H9 (cell line): ENCODE data around the gene SS18L1. TPM values are rescaled to one million over a fixed set of nuclear protein-coding genes. Genes with fewer than 3 reads are reported as not detected.

Experiments
- DNase-seq: peaks from one replicate; pipeline ENCODE4 v3.0.0-alpha.2; 2017
- H2AFZ ChIP-seq: one replicate; pipeline ENCODE4 v1.6.1; 2013; ENCODE audit warnings: mild to moderate bottlenecking, low read length, control low read depth, moderate library complexity
- H2AK5ac ChIP-seq: 2 replicates; pipeline ENCODE4 v1.6.1; 2013; ENCODE audit warnings: low read length, control low read depth, mixed read lengths; ENCODE audit not compliant: insufficient read length
- H2BK120ac ChIP-seq: one replicate; pipeline ENCODE4 v1.6.1; 2013; ENCODE audit warnings: low read depth, mild to moderate bottlenecking, low read length, control low read depth, inconsistent platforms; ENCODE audit not compliant: poor library complexity, severe bottlenecking
- H2BK12ac ChIP-seq: 2 replicates; pipeline ENCODE4 v1.6.1; 2013; ENCODE audit warnings: low read length, control low read depth, mixed read lengths, low read depth; ENCODE audit not compliant: insufficient read length
- H2BK15ac ChIP-seq: 2 replicates; pipeline ENCODE4 v1.6.1; 2013; ENCODE audit warnings: low read depth, low read length, control low read depth
- H2BK20ac ChIP-seq: one replicate; pipeline ENCODE4 v1.6.1; 2013; ENCODE audit warnings: low read depth, mild to moderate bottlenecking, low read length, control low read depth, inconsistent platforms; ENCODE audit not compliant: poor library complexity, severe bottlenecking
- H2BK5ac ChIP-seq: 2 replicates; pipeline ENCODE4 v1.6.1; 2013; ENCODE audit warnings: low read length, control low read depth, mixed read lengths; ENCODE audit not compliant: insufficient read length
- H3K14ac ChIP-seq: 2 replicates; pipeline ENCODE4 v1.6.1; 2013; ENCODE audit warnings: low read length, control low read depth; ENCODE audit not compliant: insufficient read depth
- H3K18ac ChIP-seq: 2 replicates; pipeline ENCODE4 v1.6.1; 2013; ENCODE audit warnings: low read depth, mild to moderate bottlenecking, mixed read lengths, low read length, control low read depth; ENCODE audit not compliant: insufficient read length
- H3K23ac ChIP-seq: 2 replicates; pipeline ENCODE4 v1.6.1; 2013; ENCODE audit warnings: low read length, control low read depth, mixed read lengths, low read depth; ENCODE audit not compliant: insufficient read length
- H3K23me2 ChIP-seq: 2 replicates; pipeline ENCODE4 v1.6.1; 2013; ENCODE audit warnings: low read depth, mild to moderate bottlenecking, mixed read lengths, low read length, control low read depth; ENCODE audit not compliant: insufficient read length, poor library complexity, severe bottlenecking
- H3K27ac ChIP-seq: 2 replicates; pipeline ENCODE4 v1.5.1; 2013; ENCODE audit warnings: low read length, control low read depth, mixed read lengths, low read depth; ENCODE audit not compliant: insufficient read length
- H3K27me3 ChIP-seq: 2 replicates; pipeline ENCODE4 v1.6.1; 2013; ENCODE audit warnings: low read length, control low read depth, inconsistent platforms; ENCODE audit not compliant: insufficient read depth
- H3K4ac ChIP-seq: 2 replicates; pipeline ENCODE4 v1.6.1; 2013; ENCODE audit warnings: low read depth, mild to moderate bottlenecking, control low read depth, inconsistent platforms, low read length, moderate library complexity
- H3K4me1 ChIP-seq: 2 replicates; pipeline ENCODE4 v1.6.1; 2013; ENCODE audit warnings: low read length, control low read depth, inconsistent platforms; ENCODE audit not compliant: insufficient read depth
- H3K4me2 ChIP-seq: 2 replicates; pipeline ENCODE4 v1.6.1; 2013; ENCODE audit warnings: low read length, control low read depth, mixed read lengths; ENCODE audit not compliant: insufficient read length, insufficient read depth
- H3K56ac ChIP-seq: 2 replicates; pipeline ENCODE4 v1.6.1; 2013; ENCODE audit warnings: low read depth, mild to moderate bottlenecking, mixed read lengths, low read length, control low read depth; ENCODE audit not compliant: insufficient read length
- H3K79me1 ChIP-seq: 2 replicates; pipeline ENCODE4 v1.6.1; 2013; ENCODE audit warnings: low read depth, mild to moderate bottlenecking, moderate library complexity, low read length, control low read depth, inconsistent platforms; ENCODE audit not compliant: insufficient read depth, poor library complexity, severe bottlenecking
- H3K79me2 ChIP-seq: 2 replicates; pipeline ENCODE4 v1.6.1; 2013; ENCODE audit warnings: low read length, control low read depth, inconsistent platforms; ENCODE audit not compliant: insufficient read depth
- H3K9ac ChIP-seq: 2 replicates; pipeline ENCODE4 v1.6.1; 2013; ENCODE audit warnings: low read length, control low read depth, mixed read lengths; ENCODE audit not compliant: insufficient read length; ENCODE audit errors: extremely low read depth
- H3K9me3 ChIP-seq: one replicate; pipeline ENCODE4 v1.6.1; 2013; ENCODE audit warnings: low read depth, low read length, inconsistent platforms; ENCODE audit not compliant: control insufficient read depth
- H3T11ph ChIP-seq: one replicate; pipeline ENCODE4 v1.6.1; 2013; ENCODE audit warnings: mild to moderate bottlenecking, low read length, control low read depth, inconsistent platforms
- H4K20me1 ChIP-seq: one replicate; pipeline ENCODE4 v1.6.1; 2013; ENCODE audit not compliant: control insufficient read depth, insufficient read length, insufficient read depth
- H4K5ac ChIP-seq: 2 replicates; pipeline ENCODE4 v1.6.1; 2013; ENCODE audit warnings: low read depth, mild to moderate bottlenecking, mixed read lengths, low read length, control low read depth; ENCODE audit not compliant: insufficient read length
- H4K8ac ChIP-seq: replicated peaks from 2 replicates; pipeline ENCODE4 v1.6.1; 2013; ENCODE audit warnings: low read length, control low read depth, mixed read lengths, low read depth; ENCODE audit not compliant: insufficient read length
- H4K91ac ChIP-seq: 2 replicates; pipeline ENCODE4 v1.6.1; 2013; ENCODE audit warnings: low read depth, mild to moderate bottlenecking, moderate library complexity, mixed read lengths, low read length, control low read depth; ENCODE audit not compliant: insufficient read length
- H3K27ac Mint-ChIP-seq, 3 experiments: 2 replicates in 2 of 3; 3 replicates in 1 of 3; pipeline ENCODE4 v1.8.0; 2020 to 2021; ENCODE audit warnings: mixed read lengths in 3 of 3, mild to moderate bottlenecking in 1 of 3, moderate library complexity in 1 of 3
- H3K27me3 Mint-ChIP-seq: 2 replicates; pipeline ENCODE4 v1.8.0; 2021; ENCODE audit warnings: low read depth, mild to moderate bottlenecking, moderate library complexity, mixed read lengths
- H3K36me3 Mint-ChIP-seq, 3 experiments: 2 replicates in 2 of 3; 3 replicates in 1 of 3; pipeline ENCODE4 v1.8.0; 2020 to 2021; ENCODE audit warnings: low read depth in 3 of 3, mixed read lengths in 3 of 3; ENCODE audit not compliant: insufficient read depth in 1 of 3
- H3K4me1 Mint-ChIP-seq, 2 experiments: 2 replicates each; pipeline ENCODE4 v1.8.0; 2020; ENCODE audit warnings: mixed read lengths in 2 of 2
- H3K4me3 Mint-ChIP-seq, 2 experiments: 2 replicates in 1 of 2; 3 replicates in 1 of 2; pipeline ENCODE4 v1.8.0; 2020 to 2021; ENCODE audit warnings: mild to moderate bottlenecking in 2 of 2, mixed read lengths in 2 of 2, moderate library complexity in 1 of 2
- H3K9me3 Mint-ChIP-seq, 2 experiments: 2 replicates in 1 of 2; 3 replicates in 1 of 2; pipeline ENCODE4 v1.8.0; 2020; ENCODE audit warnings: mild to moderate bottlenecking in 2 of 2, mixed read lengths in 2 of 2, moderate library complexity in 1 of 2
- WGBS: extraction: QIAGEN DNeasy Blood & Tissue Kit; methylation state at CpG from one replicate; pipeline ENCODE4 v1.1.7; 2013; ENCODE audit warnings: missing lambda C conversion rate, low lambda C conversion rate, mixed read lengths; ENCODE audit not compliant: insufficient read length; ENCODE audit errors: extremely low coverage; 5-methylcytosine and 5-hydroxymethylcytosine counted together
- total RNA-seq: library from RNA; stranded (reverse); gene quantifications from 2 replicates; pipeline ENCODE4 v1.2.1, GENCODE V29; 2021
- TF ChIP-seq, protein P1 (sequence below): fragments of 200-600 bp; sonication (generic); conservative IDR thresholded peaks from 3 replicates; pipeline ENCODE4 v1.8.0; 2021; ENCODE audit warnings: antibody characterized with exemption, mild to moderate bottlenecking

SS18L1 gene
- total RNA-seq, 1 experiment from 2014 or later = 22.2 TPM

DNA sequence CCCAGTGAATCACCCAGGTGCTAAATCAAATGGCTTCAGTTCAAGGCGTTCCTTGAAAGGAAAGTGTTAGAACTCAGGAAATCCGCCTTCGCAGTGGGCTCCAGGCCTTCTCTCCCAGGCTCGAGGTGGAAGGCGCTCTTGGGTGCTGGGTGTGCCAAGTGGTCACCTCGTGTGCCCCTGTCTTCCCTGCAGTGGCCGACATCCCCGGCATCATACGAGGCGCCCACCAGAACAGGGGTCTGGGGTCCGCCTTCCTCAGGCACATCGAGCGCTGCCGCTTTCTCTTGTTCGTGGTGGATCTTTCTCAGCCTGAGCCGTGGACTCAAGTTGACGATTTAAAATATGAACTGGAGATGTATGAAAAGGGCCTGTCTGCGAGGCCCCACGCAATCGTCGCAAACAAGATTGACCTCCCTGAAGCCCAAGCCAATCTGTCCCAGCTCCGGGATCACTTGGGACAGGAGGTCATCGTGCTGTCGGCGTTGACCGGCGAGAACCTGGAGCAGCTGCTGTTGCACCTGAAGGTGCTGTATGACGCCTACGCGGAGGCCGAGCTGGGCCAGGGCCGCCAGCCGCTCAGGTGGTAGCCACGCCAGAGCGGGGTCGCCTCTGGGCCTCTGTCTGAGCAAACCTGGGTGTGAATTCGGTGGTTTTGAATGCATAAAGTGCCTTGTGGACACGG is 57.1 kb downstream of the SS18L1 start:
- Histone ChIP-seq H4K8ac (no peak overlapping the region), H3K9me3 (no peaks in the 10 kb centered on the region), H3K79me1 (no peaks in the 10 kb centered on the region), H2BK12ac (no peak overlapping the region), H2BK20ac (no peak overlapping the region), H4K5ac (no peak overlapping the region), H2AFZ (no peak overlapping the region), H3K23me2 (no peaks in the 10 kb centered on the region), H3K9ac (no peak overlapping the region), H3K27ac (no peak overlapping the region), H2BK5ac (no peak overlapping the region), H2BK15ac (no peak overlapping the region), H3K4me1 (no peaks in the 10 kb centered on the region), H4K20me1 (no peaks in the 10 kb centered on the region), H3K4me2 (no peak overlapping the region), H2AK5ac (no peak overlapping the region), H3K79me2 (no peaks in the 10 kb centered on the region), H3K4ac (no peak overlapping the region), H3K56ac (no peak overlapping the region), H4K91ac (no peak overlapping the region), H3K18ac (no peak overlapping the region), H3T11ph (no peak overlapping the region), H3K14ac (no peak overlapping the region), H3K23ac (no peak overlapping the region), H3K27me3 (no peaks in the 10 kb centered on the region), H2BK120ac (no peak overlapping the region)
- no peaks in the 10 kb centered on the region for H3K27me3 Mint-ChIP-seq
- no peak for DNase-seq
- WGBS = no CpG with 5 or more reads among the region's 38 CpGs
- H3K36me3 Mint-ChIP-seq = peaks cover 23 to 52% (median 49%) of the 10 kb centered on the region in 3 experiments; a peak in 6 of 7 replicates
- TF ChIP-seq, protein P1, sequence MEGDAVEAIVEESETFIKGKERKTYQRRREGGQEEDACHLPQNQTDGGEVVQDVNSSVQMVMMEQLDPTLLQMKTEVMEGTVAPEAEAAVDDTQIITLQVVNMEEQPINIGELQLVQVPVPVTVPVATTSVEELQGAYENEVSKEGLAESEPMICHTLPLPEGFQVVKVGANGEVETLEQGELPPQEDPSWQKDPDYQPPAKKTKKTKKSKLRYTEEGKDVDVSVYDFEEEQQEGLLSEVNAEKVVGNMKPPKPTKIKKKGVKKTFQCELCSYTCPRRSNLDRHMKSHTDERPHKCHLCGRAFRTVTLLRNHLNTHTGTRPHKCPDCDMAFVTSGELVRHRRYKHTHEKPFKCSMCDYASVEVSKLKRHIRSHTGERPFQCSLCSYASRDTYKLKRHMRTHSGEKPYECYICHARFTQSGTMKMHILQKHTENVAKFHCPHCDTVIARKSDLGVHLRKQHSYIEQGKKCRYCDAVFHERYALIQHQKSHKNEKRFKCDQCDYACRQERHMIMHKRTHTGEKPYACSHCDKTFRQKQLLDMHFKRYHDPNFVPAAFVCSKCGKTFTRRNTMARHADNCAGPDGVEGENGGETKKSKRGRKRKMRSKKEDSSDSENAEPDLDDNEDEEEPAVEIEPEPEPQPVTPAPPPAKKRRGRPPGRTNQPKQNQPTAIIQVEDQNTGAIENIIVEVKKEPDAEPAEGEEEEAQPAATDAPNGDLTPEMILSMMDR = no peak
- H3K27ac Mint-ChIP-seq = no peak overlapping the region
- no peaks in the 10 kb centered on the region for H3K9me3 Mint-ChIP-seq
- H3K4me1 Mint-ChIP-seq = no peaks in the 10 kb centered on the region
- no peak overlapping the region for H3K4me3 Mint-ChIP-seq
